Measurements from ENCODE around the gene PHF12. TPM values are rescaled to one million over a fixed set of nuclear protein-coding genes. Genes with fewer than 3 reads are reported as not detected.
A peak's percentile ranks its signal among the peaks of the same experiment; 100 is the strongest.
"Not testable (repeated sequence)": the region's sequence is repeated elsewhere in the genome, so short reads cannot be mapped to it uniquely, and the experiment has no call there.

Gene PHF12
- total and polyA plus RNA-seq, 8 donors = 8.3 to 206 (median 24.7) TPM

GRCh38 chr17:28906276-28906675 is 45.0 kb downstream of the PHF12 start:
- H3K27ac ChIP-seq = no peak overlapping the region
- H3K36me3 ChIP-seq = peaks cover 47 to 59% (median 58%) of the 10 kb centered on the region in 4 donors
- intact Hi-C loops (cut with DNase I; ENCODE audit: low total_unique reads) = no loop called here
- no peaks in the 10 kb centered on the region for H3K9me3 ChIP-seq
- 60 to 84% (median 82%) methylated on average over 1 to 9 of the region's 9 CpGs for WGBS, 5 donors
- no peak for TF ChIP-seq POLR2AphosphoS5 (IDR thresholded peaks at IDR 0.05)
- TF ChIP-seq CTCF (IDR thresholded peaks at IDR 0.05) = no peak
- TF ChIP-seq EP300 (IDR thresholded peaks at IDR 0.05) = no peak
- no peak for TF ChIP-seq POLR2A (IDR thresholded peaks at IDR 0.05)
- peaks cover 19 to 61% (median 49%) of the 10 kb centered on the region in 4 donors for H3K4me1 ChIP-seq
- H3K4me3 ChIP-seq = no peak overlapping the region
- DNase-seq = no peak
- H3K27me3 ChIP-seq = no peaks in the 10 kb centered on the region

- Histone ChIP-seq H3K4me1 (peaks cover 19 to 67% (median 52%) of the 10 kb centered on the region in 4 donors), H3K27ac (no peak overlapping the region), H3K36me3 (peaks cover 32 to 45% (median 43%) of the 10 kb centered on the region in 4 donors), H3K27me3 (no peaks in the 10 kb centered on the region), H3K9me3 (no peaks in the 10 kb centered on the region), H3K4me3 (no peak overlapping the region)
- intact Hi-C loops (cut with DNase I; ENCODE audit: low total_unique reads) = no loop called here
- DNase-seq = no peak
- no peak for TF ChIP-seq CTCF (IDR thresholded peaks at IDR 0.05)
- no peak for TF ChIP-seq EP300 (IDR thresholded peaks at IDR 0.05)
- TF ChIP-seq POLR2AphosphoS5 (IDR thresholded peaks at IDR 0.05) = no peak
- no peak for TF ChIP-seq POLR2A (IDR thresholded peaks at IDR 0.05)
- WGBS, 5 donors = 56 to 74% (median 57%) methylated on average over 4 of the region's 4 CpGs
These were observed 46.5 kb downstream of the PHF12 start for GRCh38 chr17:28904800-28905199.

- WGBS, 5 donors = 34 to 64% (median 42%) methylated on average over 5 of the region's 5 CpGs
- H3K27ac ChIP-seq = peak overlapping the region in 3 of 5 donors; percentile 84 to 90 (median 89)
- H3K4me1 ChIP-seq = peaks cover 15 to 62% (median 46%) of the 10 kb centered on the region in 4 donors
- peaks cover 21 to 32% (median 30%) of the 10 kb centered on the region in 4 donors for H3K36me3 ChIP-seq
- peak overlapping the region in 3 of 4 donors; percentile 65 to 85 (median 65) for H3K4me3 ChIP-seq
- DNase-seq; H3K9me3 ChIP-seq; H3K27me3 ChIP-seq; intact Hi-C loops (cut with DNase I; ENCODE audit: low total_unique reads): not testable (repeated sequence)
These were observed 47.8 kb downstream of the PHF12 start for GRCh38 chr17:28903546-28903841.

- peaks cover 21 to 26% (median 25%) of the 10 kb centered on the region in 4 donors for H3K36me3 ChIP-seq
- H3K4me3 ChIP-seq = peak within 1 kb of the TSS; percentile 65 to 94 (median 75)
- no peak for TF ChIP-seq EP300 (IDR thresholded peaks at IDR 0.05)
- no peak for TF ChIP-seq POLR2A (IDR thresholded peaks at IDR 0.05)
- TF ChIP-seq CTCF (IDR thresholded peaks at IDR 0.05) = peak in 5 of 7 experiments; percentile 69 to 97 (median 80)
- TF ChIP-seq POLR2AphosphoS5 (IDR thresholded peaks at IDR 0.05) = peak; percentile 49 to 75 (median 56)
- H3K27me3 ChIP-seq = no peaks in the 10 kb centered on the region
- peaks cover 15 to 62% (median 46%) of the 10 kb centered on the region in 4 donors for H3K4me1 ChIP-seq
- peak within 1 kb of the TSS; percentile 84 to 91 (median 89) for H3K27ac ChIP-seq
- DNase-seq = peak; percentile 96 to 98
- no peaks in the 10 kb centered on the region for H3K9me3 ChIP-seq
- WGBS, 5 donors = 0 to 1% (median 1%) methylated on average over 5 to 55 of the region's 55 CpGs
- intact Hi-C loops (cut with DNase I; ENCODE audit: low total_unique reads) = no loop called here
These were observed 48.3 kb downstream of the PHF12 start, which contains the start of gene DHRS13 for GRCh38 chr17:28902819-28903545. Gene DHRS13 (minus strand): TSS chr17:28903079. CDS start chr17:28902944, 135 bp downstream.
